GM23248 (cell line): ENCODE data around the gene TLCD3A. TPM values are rescaled to one million over a fixed set of nuclear protein-coding genes. Genes with fewer than 3 reads are reported as not detected.

Experiments
- DNase-seq: peaks from one replicate; pipeline ENCODE4 v3.0.0-alpha.2; 2015
- H2AFZ ChIP-seq: fragments of 200-600 bp; sonication (generic); 2 replicates; pipeline ENCODE4 v1.6.1; 2016; ENCODE audit warnings: antibody characterized with exemption
- H3F3A ChIP-seq: fragments of 200-600 bp; sonication (generic); 2 replicates; pipeline ENCODE4 v1.6.1; 2016; ENCODE audit warnings: mild to moderate bottlenecking, antibody characterized with exemption, mixed run types; ENCODE audit not compliant: insufficient read depth
- H3K27ac ChIP-seq: fragments of 200-600 bp; sonication (generic); 2 replicates; pipeline ENCODE4 v1.5.1; 2016; ENCODE audit warnings: mild to moderate bottlenecking
- H3K27me3 ChIP-seq: fragments of 200-600 bp; sonication (generic); replicated peaks from 2 replicates; pipeline ENCODE4 v1.6.1; 2016; ENCODE audit warnings: mild to moderate bottlenecking; ENCODE audit not compliant: insufficient read depth
- H3K36me3 ChIP-seq: fragments of 200-600 bp; sonication (generic); 2 replicates; pipeline ENCODE4 v1.6.1; 2016; ENCODE audit warnings: low read depth, mild to moderate bottlenecking
- H3K4me1 ChIP-seq: fragments of 200-600 bp; sonication (generic); 2 replicates; pipeline ENCODE4 v1.6.1; 2016; ENCODE audit warnings: mild to moderate bottlenecking; ENCODE audit not compliant: insufficient read depth
- H3K4me2 ChIP-seq: fragments of 200-600 bp; sonication (generic); one replicate; pipeline ENCODE4 v1.6.1; 2016; ENCODE audit warnings: mild to moderate bottlenecking; ENCODE audit not compliant: unreplicated experiment
- H3K4me3 ChIP-seq: fragments of 200-600 bp; sonication (generic); 2 replicates; pipeline ENCODE4 v1.5.1; 2016; ENCODE audit warnings: mild to moderate bottlenecking
- H3K79me2 ChIP-seq: fragments of 200-600 bp; sonication (generic); 2 replicates; pipeline ENCODE4 v1.6.1; 2016; ENCODE audit warnings: mild to moderate bottlenecking; ENCODE audit not compliant: insufficient read depth
- H3K9ac ChIP-seq: fragments of 200-600 bp; sonication (generic); 2 replicates; pipeline ENCODE4 v1.6.1; 2016; ENCODE audit warnings: mild to moderate bottlenecking
- H3K9me2 ChIP-seq: fragments of 200-600 bp; sonication (generic); 2 replicates; pipeline ENCODE4 v1.6.1; 2016; ENCODE audit warnings: mixed run types, mild to moderate bottlenecking, moderate library complexity; ENCODE audit not compliant: insufficient read depth
- H3K9me3 ChIP-seq: fragments of 200-600 bp; sonication (generic); one replicate; pipeline ENCODE4 v1.6.1; 2017; ENCODE audit warnings: low read depth
- H4K20me1 ChIP-seq: fragments of 200-600 bp; sonication (generic); 2 replicates; pipeline ENCODE4 v1.6.0; 2016; ENCODE audit not compliant: insufficient read depth
- EZH2 ChIP-seq: fragments of 200-600 bp; sonication (generic); IDR thresholded peaks from 2 replicates; pipeline ENCODE4 v1.6.1; 2018; ENCODE audit warnings: antibody characterized with exemption, mild to moderate bottlenecking; ENCODE audit not compliant: insufficient read depth, poor library complexity, severe bottlenecking
- EZH2phosphoT487 ChIP-seq: fragments of 200-600 bp; sonication (generic); IDR thresholded peaks from 2 replicates; pipeline ENCODE4 v1.6.1; 2018; ENCODE audit warnings: antibody characterized with exemption, moderate library complexity, mild to moderate bottlenecking, low read depth; ENCODE audit not compliant: insufficient read depth
- WGBS, 2 experiments: methylation state at CpG; one replicate each; pipeline ENCODE4 v1.1.6; 2015 to 2017; ENCODE audit warnings: low lambda C conversion rate in 2 of 2, low coverage in 1 of 2; ENCODE audit errors: missing lambda C conversion rate in 2 of 2; 5-methylcytosine and 5-hydroxymethylcytosine counted together
- in situ Hi-C: fragments of 300-500 bp; cut with MboI; formaldehyde crosslinking; loops from 2 replicates; pipeline ENCODE4 v1.15.0; 2020
- polyA plus RNA-seq: library from polyadenylated mRNA; unstranded; fragments of >200 nt; fragmentation: Nextera tagmentation; extraction: Ambion mirVana; gene quantifications from 2 replicates; pipeline ENCODE4 v1.2.1, GENCODE V29; 2016
- total RNA-seq: library from RNA; depleted of rRNA; stranded (reverse); fragments of >200 nt; shearing (Covaris generic); gene quantifications from 2 replicates; pipeline ENCODE4 v1.2.3, GENCODE V29; 2014; rRNA removed

Gene TLCD3A
- total RNA-seq, result 48.9 and 56.4 TPM in 2 replicates
- polyA plus RNA-seq, result 42.2 and 49.2 TPM in 2 replicates

DNA sequence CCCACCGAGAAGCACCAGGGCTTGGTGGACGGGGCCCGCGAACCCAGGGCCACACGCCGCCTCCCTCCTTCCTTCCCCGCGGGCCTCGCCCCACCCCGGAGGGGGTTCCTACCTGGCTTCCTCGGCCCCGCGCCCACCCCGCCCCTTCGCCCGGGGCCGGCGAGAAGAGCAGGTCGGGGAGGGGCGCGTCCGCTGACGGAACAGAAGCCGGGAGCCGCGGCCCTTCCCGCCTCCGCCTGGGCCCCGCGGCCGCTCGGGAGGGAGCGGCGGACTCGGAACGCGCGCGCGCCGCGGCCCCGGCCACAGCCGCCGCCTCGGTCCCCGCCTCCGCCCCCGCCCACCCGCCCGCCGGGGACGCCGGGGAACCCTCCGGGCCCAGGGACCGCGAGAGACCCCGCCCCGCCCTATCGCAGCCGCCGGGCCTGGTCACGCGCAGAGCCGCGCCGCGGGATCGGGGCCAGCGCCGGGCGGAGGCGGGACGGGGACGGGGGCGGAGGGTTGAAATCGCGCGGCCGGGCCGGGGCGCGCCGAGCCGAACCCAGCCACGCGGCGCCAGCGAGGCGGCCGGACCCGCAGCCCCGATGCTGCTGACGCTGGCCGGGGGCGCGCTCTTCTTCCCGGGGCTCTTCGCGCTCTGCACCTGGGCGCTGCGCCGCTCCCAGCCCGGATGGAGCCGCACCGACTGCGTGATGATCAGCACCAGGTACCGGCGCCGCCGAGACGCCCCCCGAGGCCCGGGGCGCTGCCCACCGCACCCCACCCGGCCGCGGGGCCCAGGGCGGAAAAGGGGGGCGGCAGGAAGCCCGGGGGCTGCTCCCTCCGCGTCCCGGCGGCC, at the start of gene TLCD3A:
Gene TLCD3A, plus strand, starts transcription at position 530 of the 835 bp plus-strand sequence. Its CDS starts 52 bp downstream, at position 582.
- H4K20me1 ChIP-seq, result no peaks in the 10 kb centered on the region
- peak within 1 kb of the TSS; percentile 89 for H3K4me2 ChIP-seq
- WGBS, 2 experiments, result 1 to 3% methylated on average over 27 to 48 of the region's 126 CpGs
- H3K9me3 ChIP-seq, result no peaks in the 10 kb centered on the region
- H3K27me3 ChIP-seq, result no peaks in the 10 kb centered on the region
- no peak for TF ChIP-seq EZH2phosphoT487
- TF ChIP-seq EZH2, result no peak
- H3K79me2 ChIP-seq, result peaks cover 52% of the 10 kb centered on the region
- H2AFZ ChIP-seq, result peak within 1 kb of the TSS; percentile 72
- H3F3A ChIP-seq, result peaks cover 7% of the 10 kb centered on the region; the same call in 1 of the 2 replicates
- H3K9me2 ChIP-seq, result no peaks in the 10 kb centered on the region
- peak; percentile 80 for DNase-seq
- peak within 1 kb of the TSS; percentile 80 for H3K27ac ChIP-seq
- peaks cover 7% of the 10 kb centered on the region for H3K4me1 ChIP-seq
- in situ Hi-C loops, result no loop called here
- H3K36me3 ChIP-seq, result peaks cover 13% of the 10 kb centered on the region
- H3K4me3 ChIP-seq, result peak within 1 kb of the TSS; percentile 86
- peak within 1 kb of the TSS; percentile 98 for H3K9ac ChIP-seq

DNA sequence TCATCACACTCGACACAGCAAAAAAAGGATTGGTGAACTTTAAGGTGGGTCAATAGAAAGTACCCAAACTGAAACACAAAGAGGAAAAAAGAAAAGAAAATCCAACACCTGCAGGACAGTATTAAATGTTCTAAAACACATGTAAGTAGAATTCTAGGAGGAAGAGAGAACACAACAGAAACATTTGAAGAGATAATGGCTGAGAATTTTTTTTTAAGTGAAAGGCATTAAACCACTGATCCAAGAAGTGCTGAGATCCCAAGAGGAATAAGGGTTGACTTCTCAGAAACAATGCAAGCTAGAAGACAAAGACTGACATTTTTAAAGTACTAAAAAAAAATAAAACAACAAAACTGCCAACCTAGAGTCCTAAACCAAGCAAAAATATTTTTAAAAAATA, 49.4 kb upstream of the TLCD3A start:
- Histone ChIP-seq H3K4me3 (no peak overlapping the region), H3K9me2 (no peaks in the 10 kb centered on the region), H3K36me3 (peaks cover 7% of the 10 kb centered on the region; the same call in 1 of the 2 replicates), H2AFZ (no peak overlapping the region), H3K9me3 (no peaks in the 10 kb centered on the region), H3K4me2 (no peak overlapping the region), H3K79me2 (peaks cover 79% of the 10 kb centered on the region), H3K9ac (no peak overlapping the region), H3K4me1 (peaks cover 28% of the 10 kb centered on the region), H3F3A (peaks cover 23% of the 10 kb centered on the region), H4K20me1 (no peaks in the 10 kb centered on the region), H3K27me3 (no peaks in the 10 kb centered on the region), H3K27ac (0 out of 2 replicates have a peak overlapping the region, but pooled peaks have one; percentile 70)
- in situ Hi-C loops, result no loop called here
- no peak for TF ChIP-seq EZH2
- TF ChIP-seq EZH2phosphoT487, result no peak
- WGBS, 2 experiments, result 93 to 96% methylated on average over 1 of the region's 1 CpG
- DNase-seq, result no peak

DNA sequence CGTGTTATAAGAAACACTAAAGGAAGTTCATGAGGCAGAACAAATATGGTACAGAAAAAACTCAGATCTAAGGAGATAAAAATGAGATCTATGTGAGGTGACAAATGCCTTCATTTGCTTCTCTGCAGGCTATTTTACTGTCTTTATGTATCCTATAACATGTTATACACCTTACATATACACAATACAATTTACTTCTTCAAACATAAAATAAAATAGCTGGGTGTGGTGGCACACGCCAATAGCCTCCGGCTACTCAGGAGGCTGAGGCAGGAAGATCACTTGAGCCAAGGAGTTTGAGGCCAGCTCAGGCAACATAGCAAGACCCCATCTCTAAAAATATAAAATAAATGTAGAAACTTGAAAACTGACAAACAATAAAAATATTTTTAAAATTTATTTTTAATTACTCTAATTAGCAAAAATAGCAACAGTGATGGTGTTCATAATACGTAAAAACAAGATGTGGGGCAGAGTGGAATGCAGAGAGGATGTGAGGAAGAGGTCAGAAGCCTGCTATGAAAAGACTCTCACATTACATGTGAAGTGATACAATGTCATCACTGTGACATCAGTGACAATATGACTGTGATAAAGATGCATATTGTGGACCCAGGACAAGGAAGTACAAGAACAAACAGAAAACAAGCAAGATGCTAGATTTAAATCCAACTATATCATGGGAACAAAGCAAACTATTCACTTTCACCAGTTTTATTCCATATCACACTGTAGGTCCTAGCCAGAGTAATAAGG, 48.7 kb upstream of the TLCD3A start:
- Histone ChIP-seq H3F3A (peaks cover 23% of the 10 kb centered on the region), H3K9ac (no peak overlapping the region), H4K20me1 (no peaks in the 10 kb centered on the region), H3K27me3 (no peaks in the 10 kb centered on the region), H3K27ac (no peak overlapping the region), H3K79me2 (peaks cover 83% of the 10 kb centered on the region), H3K9me2 (no peaks in the 10 kb centered on the region), H3K4me1 (peaks cover 28% of the 10 kb centered on the region), H3K36me3 (peaks cover 7% of the 10 kb centered on the region; the same call in 1 of the 2 replicates), H3K9me3 (no peaks in the 10 kb centered on the region), H3K4me2 (no peak overlapping the region), H3K4me3 (no peak overlapping the region), H2AFZ (no peak overlapping the region)
- WGBS, 2 experiments, result 90 to 91% methylated on average over 4 of the region's 4 CpGs
- no peak for DNase-seq
- in situ Hi-C loops, result no loop called here
- TF ChIP-seq EZH2phosphoT487 (no peak), EZH2 (no peak)

DNA sequence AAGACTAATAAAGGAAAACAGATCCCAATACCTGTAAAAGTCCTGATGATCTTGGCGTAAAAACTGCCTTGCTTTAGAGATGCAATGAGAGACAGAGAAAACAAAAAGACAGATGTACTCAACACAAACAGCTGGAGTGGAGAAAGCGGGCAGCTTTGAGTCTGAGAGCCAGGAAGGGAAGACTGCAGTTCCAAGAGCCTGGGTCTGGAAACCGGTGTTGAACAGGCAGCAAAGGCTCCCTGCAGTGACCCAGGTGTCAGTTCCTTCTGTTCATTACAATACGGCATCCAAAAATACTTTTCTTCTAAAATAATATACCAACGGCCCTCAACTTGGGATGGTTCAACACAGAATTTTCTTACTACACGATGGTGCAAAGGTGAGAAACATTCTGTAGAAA, 47.4 kb upstream of the TLCD3A start:
- Histone ChIP-seq H3K4me2 (no peak overlapping the region), H3K9ac (no peak overlapping the region), H3K4me3 (no peak overlapping the region), H3F3A (peaks cover 24% of the 10 kb centered on the region), H3K27me3 (no peaks in the 10 kb centered on the region), H3K9me2 (no peaks in the 10 kb centered on the region), H3K36me3 (peaks cover 14% of the 10 kb centered on the region; the same call in 1 of the 2 replicates), H2AFZ (no peak overlapping the region), H3K79me2 (peaks cover 75% of the 10 kb centered on the region), H3K4me1 (peaks cover 28% of the 10 kb centered on the region), H3K27ac (no peak overlapping the region), H4K20me1 (no peaks in the 10 kb centered on the region), H3K9me3 (no peaks in the 10 kb centered on the region)
- no peak for TF ChIP-seq EZH2
- no peak for TF ChIP-seq EZH2phosphoT487
- no peak for DNase-seq
- WGBS, 2 experiments, result 97 to 98% methylated on average over 6 of the region's 6 CpGs
- in situ Hi-C loops, result no loop called here
